ENCODE results near the gene ARMH3.

DNA sequence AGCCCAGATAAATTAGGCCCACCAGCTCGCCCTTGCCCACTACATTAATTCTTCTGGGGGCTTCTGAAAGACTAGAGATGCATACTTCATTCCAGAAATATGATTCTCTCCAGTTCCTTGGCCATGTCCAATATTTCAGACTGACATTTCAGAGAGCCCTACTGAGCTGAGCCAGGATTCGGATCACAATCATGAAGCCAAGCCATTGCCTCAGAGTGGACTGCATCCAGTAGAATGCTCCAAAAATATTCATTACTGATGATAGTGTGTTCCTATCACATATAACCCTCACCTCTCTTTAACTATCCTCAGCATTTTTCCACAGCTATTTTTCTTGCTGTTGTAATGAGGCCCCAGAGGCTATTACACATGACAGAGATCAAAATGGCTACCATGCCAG is 38.7 kb downstream of the ARMH3 start:
- TF ChIP-seq, protein P1, sequence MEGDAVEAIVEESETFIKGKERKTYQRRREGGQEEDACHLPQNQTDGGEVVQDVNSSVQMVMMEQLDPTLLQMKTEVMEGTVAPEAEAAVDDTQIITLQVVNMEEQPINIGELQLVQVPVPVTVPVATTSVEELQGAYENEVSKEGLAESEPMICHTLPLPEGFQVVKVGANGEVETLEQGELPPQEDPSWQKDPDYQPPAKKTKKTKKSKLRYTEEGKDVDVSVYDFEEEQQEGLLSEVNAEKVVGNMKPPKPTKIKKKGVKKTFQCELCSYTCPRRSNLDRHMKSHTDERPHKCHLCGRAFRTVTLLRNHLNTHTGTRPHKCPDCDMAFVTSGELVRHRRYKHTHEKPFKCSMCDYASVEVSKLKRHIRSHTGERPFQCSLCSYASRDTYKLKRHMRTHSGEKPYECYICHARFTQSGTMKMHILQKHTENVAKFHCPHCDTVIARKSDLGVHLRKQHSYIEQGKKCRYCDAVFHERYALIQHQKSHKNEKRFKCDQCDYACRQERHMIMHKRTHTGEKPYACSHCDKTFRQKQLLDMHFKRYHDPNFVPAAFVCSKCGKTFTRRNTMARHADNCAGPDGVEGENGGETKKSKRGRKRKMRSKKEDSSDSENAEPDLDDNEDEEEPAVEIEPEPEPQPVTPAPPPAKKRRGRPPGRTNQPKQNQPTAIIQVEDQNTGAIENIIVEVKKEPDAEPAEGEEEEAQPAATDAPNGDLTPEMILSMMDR (conservative IDR thresholded peaks at IDR 0.05; ENCODE audit: low read depth, low read length), result no peak
- no peak for TF ChIP-seq EZH2phosphoT487 (IDR thresholded peaks at IDR 0.05; ENCODE audit: borderline replicate concordance, low read length)

Measured in PC-3 (cell line).